Measurements from ENCODE around the gene CALHM6.
"Not testable (repeated sequence)": the region's sequence is repeated elsewhere in the genome, so short reads cannot be mapped to it uniquely, and the experiment has no call there.

CALHM6 gene

GRCh38 chr6:116483616-116484015 lies 22.4 kb downstream of the CALHM6 start:
- no peak for DNase-seq

DNA sequence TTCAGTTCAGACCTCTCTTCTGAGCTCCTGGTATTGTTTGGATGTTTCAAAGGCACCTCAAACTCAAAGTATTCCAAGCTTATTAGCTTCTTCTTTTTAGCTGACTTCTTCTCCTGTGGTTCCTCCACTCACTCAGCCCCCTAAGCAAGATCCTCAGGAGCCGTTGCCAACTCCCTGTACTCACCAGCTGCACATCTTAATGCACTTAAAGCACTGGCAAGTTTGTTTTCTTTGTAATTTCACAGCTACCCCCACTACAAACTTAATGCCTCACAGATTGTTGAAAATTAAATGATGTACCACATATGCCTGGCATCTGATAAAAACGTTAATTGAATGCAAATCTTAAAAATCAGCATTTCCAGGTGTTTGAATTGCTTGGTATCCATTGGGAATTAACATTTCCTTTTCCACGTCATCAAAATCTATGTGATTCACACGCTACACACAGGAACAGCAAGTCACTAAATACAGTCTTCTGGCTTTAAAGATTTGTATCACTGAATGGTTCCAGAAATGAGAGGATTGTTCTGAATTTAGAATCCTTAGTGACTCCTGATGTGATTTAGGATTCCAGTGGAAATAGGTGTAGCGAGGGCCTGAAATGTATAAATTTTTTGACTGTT lies 24.5 kb downstream of the CALHM6 start:
- DNase-seq = no peak

DNA sequence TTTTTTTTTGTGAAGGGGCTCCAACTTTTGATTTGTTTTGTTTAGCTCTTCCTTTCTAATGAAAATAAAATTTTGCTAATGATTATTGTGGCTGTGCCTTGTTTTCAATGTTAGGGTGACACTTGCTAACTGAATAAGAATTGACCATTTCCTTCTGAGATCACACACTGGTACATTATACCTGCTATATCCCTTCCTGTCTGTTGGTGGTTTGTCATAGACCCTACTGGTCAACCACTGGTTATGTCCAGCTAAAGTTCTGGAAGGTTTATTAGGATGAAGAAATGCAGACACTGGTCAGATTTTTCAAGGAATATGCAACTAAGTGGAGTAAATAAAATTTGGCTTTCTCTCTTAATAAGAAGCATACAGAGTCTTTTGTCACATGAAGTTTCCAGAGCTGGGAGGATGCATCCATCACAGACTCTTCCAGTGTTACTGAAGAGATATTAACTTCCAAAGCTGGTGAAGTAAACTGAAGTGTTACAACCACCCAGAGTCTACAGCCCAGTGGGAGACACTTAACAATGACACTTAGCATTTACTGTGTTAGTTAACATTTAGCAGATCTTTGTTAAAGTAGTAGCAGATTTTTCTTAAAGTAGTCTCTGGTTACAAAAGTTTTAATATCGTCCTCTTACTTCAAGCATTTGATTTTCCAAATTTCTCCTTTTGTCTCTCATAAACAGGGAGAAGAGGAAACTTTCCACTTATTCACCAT lies 30.6 kb downstream of the CALHM6 start:
- no peak for DNase-seq

GRCh38 chr6:116492331-116493067 lies 31.3 kb downstream of the CALHM6 start:
- no peak for DNase-seq

DNA sequence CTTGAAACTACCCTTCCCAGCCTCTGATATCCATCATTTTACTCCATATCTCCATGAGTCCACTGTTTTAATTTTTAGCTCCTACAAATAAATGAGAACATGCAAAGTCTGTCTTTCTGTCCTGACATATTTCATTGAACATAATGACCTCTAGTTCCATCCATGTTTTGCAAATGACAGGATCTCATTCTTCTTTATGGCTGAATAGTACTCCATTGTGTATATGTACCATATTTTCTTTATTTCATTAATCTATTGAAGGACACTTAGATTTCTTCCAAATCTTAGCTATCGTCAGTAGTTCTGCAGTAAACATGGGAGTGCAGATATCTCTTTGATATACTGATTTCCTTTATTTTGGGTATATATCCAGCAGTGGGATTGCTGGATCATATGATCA lies 34.0 kb downstream of the CALHM6 start:
- DNase-seq = not testable (repeated sequence)

GRCh38 chr6:116497113-116497676 lies 36.0 kb downstream of the CALHM6 start:
- no peak for DNase-seq

DNA sequence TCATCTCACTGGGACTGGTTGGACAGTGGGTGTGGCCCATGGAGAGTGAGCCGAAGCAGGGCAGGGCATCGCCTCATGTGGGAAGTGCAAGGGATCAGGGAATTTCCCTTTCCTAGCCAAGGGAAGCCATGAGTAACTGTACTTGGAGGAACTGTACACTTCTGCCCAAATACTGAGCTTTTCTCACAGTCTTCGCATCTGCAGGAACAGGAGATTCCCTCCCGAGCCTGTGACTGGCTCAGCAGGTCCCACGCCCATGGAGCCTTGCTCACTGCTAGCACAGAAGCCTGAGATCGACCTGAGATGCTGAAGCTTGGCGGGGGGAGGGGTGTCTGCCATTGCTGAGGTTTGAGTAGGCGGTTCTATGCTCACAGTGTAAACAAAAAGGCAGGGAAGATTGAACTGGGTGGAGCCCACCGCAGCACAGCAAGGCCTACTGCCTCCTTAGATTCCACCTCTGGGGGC lies 39.8 kb downstream of the CALHM6 start:
- DNase-seq = no peak

DNA sequence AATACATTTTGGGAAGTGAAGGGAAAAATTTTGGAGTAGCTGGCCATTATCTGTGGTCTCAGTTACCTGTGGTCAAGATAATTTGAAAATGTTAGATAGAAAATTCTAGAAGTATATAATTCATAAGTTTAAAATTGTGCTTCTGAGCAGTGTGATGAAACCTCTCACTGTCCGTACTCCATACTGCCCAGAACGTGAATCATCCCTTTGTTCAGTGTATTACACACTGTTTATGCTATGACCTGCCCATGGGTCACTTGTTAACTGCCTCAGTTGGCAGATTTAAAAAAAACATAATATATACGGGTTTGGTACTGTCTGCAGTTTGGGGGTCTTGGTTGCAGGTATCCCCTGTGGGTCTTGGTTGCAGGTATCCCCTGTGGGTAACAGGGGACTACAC lies 46.1 kb downstream of the CALHM6 start:
- DNase-seq = no peak

DNA sequence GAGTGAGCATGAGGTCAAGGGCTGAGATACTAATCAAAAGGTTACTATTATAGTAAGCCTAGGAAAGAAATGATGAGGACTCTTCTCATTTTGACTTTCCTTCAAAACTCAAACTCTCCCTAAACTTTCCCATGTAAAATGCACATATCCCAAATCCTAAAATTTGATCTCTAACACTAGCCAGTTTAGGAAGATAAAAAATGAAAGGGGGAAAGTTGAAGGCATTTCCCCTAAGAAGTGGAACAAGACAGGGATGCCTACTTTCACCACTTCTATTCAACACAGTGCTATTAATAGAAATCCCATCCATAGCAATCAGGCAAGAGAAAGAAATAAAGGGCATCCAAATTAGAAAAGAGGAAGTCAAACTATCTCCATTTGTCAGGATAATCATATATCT lies 47.4 kb downstream of the CALHM6 start:
- no peak for DNase-seq

DNA sequence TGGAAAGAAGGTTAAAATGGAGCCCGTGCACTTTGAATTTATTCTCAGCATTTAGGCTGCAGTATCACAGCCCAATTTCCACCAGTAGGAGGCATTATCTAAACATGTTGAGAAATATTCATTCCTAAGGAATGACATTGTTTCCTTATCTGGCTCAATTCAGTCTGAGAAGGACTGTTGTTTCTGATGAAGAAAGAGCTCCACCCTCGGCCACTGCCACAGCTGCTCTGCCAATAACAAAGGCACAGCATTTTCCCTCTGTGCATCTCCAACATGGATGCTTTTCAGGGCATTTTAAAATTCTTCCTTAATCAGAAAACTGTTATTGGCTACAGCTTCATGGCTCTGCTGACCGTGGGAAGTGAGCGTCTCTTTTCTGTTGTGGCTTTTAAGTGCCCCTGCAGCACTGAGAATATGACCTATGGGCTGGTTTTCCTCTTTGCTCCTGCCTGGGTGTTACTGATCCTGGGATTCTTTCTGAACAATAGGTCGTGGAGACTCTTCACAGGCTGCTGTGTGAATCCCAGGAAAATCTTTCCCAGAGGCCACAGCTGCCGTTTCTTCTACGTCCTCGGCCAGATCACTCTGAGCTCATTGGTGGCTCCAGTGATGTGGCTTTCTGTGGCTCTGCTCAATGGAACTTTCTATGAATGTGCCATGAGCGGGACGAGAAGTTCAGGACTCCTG lies 50.4 kb downstream of the CALHM6 start, which contains the start of gene CALHM5:
TSS of gene CALHM5 (plus strand) at position 216 of the 687 bp plus-strand sequence. CDS start at position 274, 58 bp downstream.
- DNase-seq = no peak

- no peak for DNase-seq
Observed at GRCh38 chr6:116512111-116512559, 51.0 kb downstream of the CALHM6 start.

DNA sequence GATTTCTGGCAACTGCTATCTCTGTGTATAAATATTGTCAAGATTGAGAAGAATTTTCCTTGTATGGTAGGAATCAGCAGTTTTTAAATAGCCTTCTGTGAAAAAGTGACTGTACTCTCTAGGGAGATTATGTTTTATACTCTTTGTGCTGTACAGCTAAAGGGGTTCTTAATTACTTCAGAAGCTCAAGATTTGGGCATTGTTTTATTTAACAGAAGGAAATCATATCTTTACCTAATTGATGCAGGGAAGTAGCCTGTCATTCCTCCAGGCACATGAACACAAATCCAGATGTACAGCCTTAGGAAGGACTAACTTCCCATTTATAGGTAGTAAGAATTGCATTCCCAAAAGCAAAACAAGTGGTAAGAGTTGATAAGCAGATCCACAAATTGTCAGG lies 51.6 kb downstream of the CALHM6 start:
- DNase-seq = no peak

Measured in NCI-H1092 treated with DMSO at 0.1 percent for 48 hours (cell line).